ENCODE results near the gene BICD1. TPM values are rescaled to one million over a fixed set of nuclear protein-coding genes. Genes with fewer than 3 reads are reported as not detected.

BICD1 gene
- total RNA-seq, 1 experiment from 2014 or later, result 41.3 TPM

DNA sequence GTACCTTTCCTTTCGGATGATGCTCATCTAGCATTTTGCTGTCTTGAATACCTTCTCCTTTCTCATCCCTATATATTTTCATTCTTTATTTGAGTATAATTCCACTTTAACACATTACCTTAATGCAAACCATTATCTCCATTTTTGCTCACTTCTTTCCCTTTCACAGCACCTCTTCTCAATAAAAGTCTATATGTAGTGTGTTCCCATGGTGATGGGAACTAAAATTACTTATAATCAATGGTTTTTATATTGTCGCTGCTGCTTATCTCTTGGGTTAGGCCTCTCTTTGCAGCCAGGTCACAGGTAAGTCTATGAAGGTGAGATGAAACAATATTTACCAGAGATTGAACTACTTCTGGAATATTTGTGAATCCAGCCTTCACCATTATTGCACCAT, 171.1 kb downstream of the BICD1 start:
- no peak for TF ChIP-seq EZH2 (IDR thresholded peaks at IDR 0.05; ENCODE audit: low read depth)
- TF ChIP-seq, protein P1, sequence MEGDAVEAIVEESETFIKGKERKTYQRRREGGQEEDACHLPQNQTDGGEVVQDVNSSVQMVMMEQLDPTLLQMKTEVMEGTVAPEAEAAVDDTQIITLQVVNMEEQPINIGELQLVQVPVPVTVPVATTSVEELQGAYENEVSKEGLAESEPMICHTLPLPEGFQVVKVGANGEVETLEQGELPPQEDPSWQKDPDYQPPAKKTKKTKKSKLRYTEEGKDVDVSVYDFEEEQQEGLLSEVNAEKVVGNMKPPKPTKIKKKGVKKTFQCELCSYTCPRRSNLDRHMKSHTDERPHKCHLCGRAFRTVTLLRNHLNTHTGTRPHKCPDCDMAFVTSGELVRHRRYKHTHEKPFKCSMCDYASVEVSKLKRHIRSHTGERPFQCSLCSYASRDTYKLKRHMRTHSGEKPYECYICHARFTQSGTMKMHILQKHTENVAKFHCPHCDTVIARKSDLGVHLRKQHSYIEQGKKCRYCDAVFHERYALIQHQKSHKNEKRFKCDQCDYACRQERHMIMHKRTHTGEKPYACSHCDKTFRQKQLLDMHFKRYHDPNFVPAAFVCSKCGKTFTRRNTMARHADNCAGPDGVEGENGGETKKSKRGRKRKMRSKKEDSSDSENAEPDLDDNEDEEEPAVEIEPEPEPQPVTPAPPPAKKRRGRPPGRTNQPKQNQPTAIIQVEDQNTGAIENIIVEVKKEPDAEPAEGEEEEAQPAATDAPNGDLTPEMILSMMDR (conservative IDR thresholded peaks at IDR 0.05), result no peak
- no peak overlapping the region for H3K4me3 ChIP-seq
- CTCF ChIA-PET, result no interaction called here
- no peak overlapping the region for H3K27ac ChIP-seq
- no peaks in the 10 kb centered on the region for H3K4me1 ChIP-seq (replicated peaks; ENCODE audit: insufficient read depth)
- no peaks in the 10 kb centered on the region for H4K20me1 ChIP-seq (ENCODE audit: insufficient read depth)
- no TSS peak for BruUV-seq (replicated peaks)
- no peaks in the 10 kb centered on the region for H3F3A ChIP-seq (ENCODE audit: insufficient read depth, low read depth)
- no peak for DNase-seq
- H2AFZ ChIP-seq, result no peak overlapping the region
- H3K9me2 ChIP-seq (ENCODE audit: insufficient read depth), result peaks cover 5% of the 10 kb centered on the region; the same call in 1 of the 2 replicates
- H3K36me3 ChIP-seq (ENCODE audit: low read depth), result no peaks in the 10 kb centered on the region
- no peak overlapping the region for H3K4me2 ChIP-seq
- POLR2A ChIA-PET (ENCODE audit: unreplicated experiment), result no interaction called here
- no peaks in the 10 kb centered on the region for H3K9me3 ChIP-seq (ENCODE audit: insufficient read depth, low read depth)
- no peaks in the 10 kb centered on the region for H3K27me3 ChIP-seq (ENCODE audit: insufficient read depth, low read depth)
- no peaks in the 10 kb centered on the region for H3K79me2 ChIP-seq (ENCODE audit: low read depth)
- intact Hi-C loops (cut with micrococcal nuclease; ENCODE audit: unreplicated experiment), result no loop called here

DNA sequence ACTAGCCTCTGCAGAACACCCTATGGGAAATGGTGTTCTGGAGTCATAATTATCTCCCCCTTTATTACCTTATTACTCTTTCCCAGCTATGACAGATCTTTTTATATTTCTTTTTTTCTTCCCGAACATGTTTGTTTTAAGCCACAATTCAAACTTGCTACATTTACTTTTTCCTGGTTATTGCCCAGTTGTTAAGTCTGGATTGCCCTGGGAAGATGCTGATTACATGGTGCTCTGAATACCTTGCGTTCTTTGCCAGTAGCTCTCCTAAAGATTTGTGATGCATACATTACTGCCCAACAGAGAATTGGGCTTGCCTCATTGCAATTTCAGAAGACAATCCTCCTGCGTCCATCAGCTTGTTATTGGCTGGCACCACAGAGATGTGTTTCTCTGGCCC, 174.5 kb downstream of the BICD1 start:
- Histone ChIP-seq H3K27ac (no peak overlapping the region), H3K4me2 (no peak overlapping the region), H3K4me1 (replicated peaks; ENCODE audit: insufficient read depth) (no peaks in the 10 kb centered on the region), H2AFZ (no peak overlapping the region), H3K79me2 (ENCODE audit: low read depth) (no peaks in the 10 kb centered on the region), H3K27me3 (ENCODE audit: insufficient read depth, low read depth) (no peaks in the 10 kb centered on the region), H3K9me3 (ENCODE audit: insufficient read depth, low read depth) (no peaks in the 10 kb centered on the region), H3K9me2 (ENCODE audit: insufficient read depth) (no peaks in the 10 kb centered on the region; the same call in 1 of the 2 replicates), H3K4me3 (no peak overlapping the region), H3K36me3 (ENCODE audit: low read depth) (no peaks in the 10 kb centered on the region), H4K20me1 (ENCODE audit: insufficient read depth) (no peaks in the 10 kb centered on the region), H3F3A (ENCODE audit: insufficient read depth, low read depth) (no peaks in the 10 kb centered on the region)
- no TSS peak for BruUV-seq (replicated peaks)
- TF ChIP-seq, protein P1 (conservative IDR thresholded peaks at IDR 0.05), result no peak
- no peak for TF ChIP-seq EZH2 (IDR thresholded peaks at IDR 0.05; ENCODE audit: low read depth)
- intact Hi-C loops (cut with micrococcal nuclease; ENCODE audit: unreplicated experiment), result no loop called here
- no peak for DNase-seq
- ChIA-PET CTCF (no interaction called here), POLR2A (ENCODE audit: unreplicated experiment) (interaction anchor here (0.6 kb wide), 1 partner anchor 287 kb away, joined by 3 read pairs; no protein-coding TSS in a partner anchor)

GRCh38 chr12:32284561-32284960, 177.9 kb downstream of the BICD1 start:
- TF ChIP-seq, protein P1 (conservative IDR thresholded peaks at IDR 0.05), result no peak
- no peak for TF ChIP-seq EZH2 (IDR thresholded peaks at IDR 0.05; ENCODE audit: low read depth)
- CTCF ChIA-PET, result no interaction called here
- BruUV-seq (replicated peaks), result no TSS peak

More at GRCh38 chr12:32284561-32284960, 177.9 kb downstream of the BICD1 start:
- H3K4me2 ChIP-seq, result no peak overlapping the region
- H3K4me3 ChIP-seq, result no peak overlapping the region
- POLR2A ChIA-PET (ENCODE audit: unreplicated experiment), result no interaction called here
- H3K9me2 ChIP-seq (ENCODE audit: insufficient read depth), result no peaks in the 10 kb centered on the region
- H3K27me3 ChIP-seq (ENCODE audit: insufficient read depth, low read depth), result no peaks in the 10 kb centered on the region
- H4K20me1 ChIP-seq (ENCODE audit: insufficient read depth), result no peaks in the 10 kb centered on the region
- peaks cover 5% of the 10 kb centered on the region; the same call in 1 of the 2 replicates for H3K79me2 ChIP-seq (ENCODE audit: low read depth)
- intact Hi-C loops (cut with micrococcal nuclease; ENCODE audit: unreplicated experiment), result no loop called here
- H3K9me3 ChIP-seq (ENCODE audit: insufficient read depth, low read depth), result no peaks in the 10 kb centered on the region
- no peaks in the 10 kb centered on the region for H3K36me3 ChIP-seq (ENCODE audit: low read depth)
- DNase-seq, result no peak
- no peak overlapping the region for H2AFZ ChIP-seq
- H3K4me1 ChIP-seq (replicated peaks; ENCODE audit: insufficient read depth), result peaks cover 4% of the 10 kb centered on the region
- H3F3A ChIP-seq (ENCODE audit: insufficient read depth, low read depth), result no peaks in the 10 kb centered on the region
- no peak overlapping the region for H3K27ac ChIP-seq

All from PC-9 (cell line).